Jurkat, Clone E6-1 (cell line): ENCODE results near the gene DHX30.
"Not testable (repeated sequence)": the region's sequence is repeated elsewhere in the genome, so short reads cannot be mapped to it uniquely, and the experiment has no call there.

Experiments used
- DNase-seq: peaks from one replicate; pipeline ENCODE4 v3.0.0-alpha.2; 2011; ENCODE audit warnings: low read depth, low spot score
- H3K4me3 ChIP-seq: 2 replicates; pipeline ENCODE4 v1.5.1; 2011; ENCODE audit warnings: mild to moderate bottlenecking, low read length, control low read depth, moderate library complexity

DHX30 gene

DNA sequence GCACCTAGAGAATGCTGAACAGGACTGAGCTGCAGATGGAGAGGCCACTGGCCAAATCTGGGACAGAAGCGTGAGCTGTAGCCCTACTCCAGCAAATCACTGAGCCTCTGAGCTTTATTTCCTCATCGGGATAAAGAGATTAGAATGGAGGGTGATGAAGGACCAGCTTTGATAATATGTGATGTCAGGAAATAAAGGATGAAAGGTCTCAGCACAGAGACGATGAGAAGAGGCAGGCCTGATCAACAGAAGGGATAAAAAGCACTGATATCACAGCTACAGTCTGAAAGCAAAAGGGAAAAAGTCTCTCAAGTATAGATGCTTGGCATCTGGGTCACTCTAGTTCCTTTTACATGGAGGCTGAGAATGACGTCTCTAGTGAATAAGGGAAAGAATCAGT, 70.0 kb downstream of the DHX30 start:
- no peak overlapping the region for H3K4me3 ChIP-seq
- DNase-seq = no peak

DNA sequence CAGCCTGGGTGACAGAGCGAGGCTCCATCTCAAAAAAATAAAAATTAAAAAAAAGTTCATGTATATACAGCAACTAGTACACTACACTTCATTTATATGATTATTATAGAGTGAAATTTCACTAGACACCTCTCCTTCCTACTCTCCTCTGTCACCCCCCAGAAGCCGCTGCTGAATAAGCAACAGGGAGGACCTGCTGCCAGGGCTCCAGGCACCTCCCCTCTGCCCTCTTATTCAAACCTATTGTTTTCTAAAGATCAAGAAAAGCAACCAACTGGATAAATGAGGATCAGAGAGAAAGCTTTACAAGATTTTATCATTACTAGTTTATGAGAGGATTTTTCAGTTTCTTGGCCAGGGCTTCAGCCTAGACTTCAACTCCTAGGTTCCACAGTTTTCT, 71.5 kb downstream of the DHX30 start:
- no peak for DNase-seq

DNA sequence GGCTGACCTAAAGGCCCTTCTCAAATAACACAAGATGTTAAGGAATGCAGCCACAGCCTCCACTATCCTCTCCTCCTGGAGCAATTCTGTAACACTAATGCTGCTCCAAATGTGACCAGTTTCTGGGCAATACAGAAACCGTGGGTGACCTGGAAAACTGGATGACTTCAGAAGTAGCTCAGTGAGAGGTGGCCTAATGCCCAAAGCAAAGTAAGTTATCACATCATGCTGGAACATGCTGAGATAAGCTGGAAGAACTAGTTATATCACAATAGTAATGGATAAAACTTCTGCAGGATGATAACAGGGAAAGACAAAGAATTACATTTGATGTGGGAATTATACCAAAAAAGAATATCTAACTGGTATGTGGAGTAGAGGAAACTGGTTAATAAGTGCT, 72.0 kb downstream of the DHX30 start:
- no peak for DNase-seq
- H3K4me3 ChIP-seq = no peak overlapping the region

More for the DNA sequence above, 71.5 kb downstream of the DHX30 start:
- H3K4me3 ChIP-seq = no peak overlapping the region

DNA sequence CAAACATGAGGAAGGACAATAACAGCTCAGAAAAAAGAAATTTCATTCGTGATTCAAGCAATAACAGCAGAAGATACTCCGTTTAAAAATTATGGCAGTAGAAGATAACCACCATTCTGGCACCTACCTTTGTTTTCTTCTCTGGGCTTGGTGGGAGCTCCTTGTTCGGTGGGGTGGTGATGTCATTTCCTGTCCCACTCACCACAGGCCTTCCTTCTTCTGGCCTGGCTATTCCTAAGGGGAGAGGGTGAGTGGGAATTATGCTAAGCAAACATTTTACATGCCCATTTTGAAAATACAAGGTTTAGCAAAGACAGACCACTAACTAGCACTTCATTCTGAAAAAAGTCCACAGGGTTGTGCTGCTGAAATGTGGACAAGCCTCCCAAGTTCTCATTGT, 74.4 kb downstream of the DHX30 start:
- no peak overlapping the region for H3K4me3 ChIP-seq
- no peak for DNase-seq

DNA sequence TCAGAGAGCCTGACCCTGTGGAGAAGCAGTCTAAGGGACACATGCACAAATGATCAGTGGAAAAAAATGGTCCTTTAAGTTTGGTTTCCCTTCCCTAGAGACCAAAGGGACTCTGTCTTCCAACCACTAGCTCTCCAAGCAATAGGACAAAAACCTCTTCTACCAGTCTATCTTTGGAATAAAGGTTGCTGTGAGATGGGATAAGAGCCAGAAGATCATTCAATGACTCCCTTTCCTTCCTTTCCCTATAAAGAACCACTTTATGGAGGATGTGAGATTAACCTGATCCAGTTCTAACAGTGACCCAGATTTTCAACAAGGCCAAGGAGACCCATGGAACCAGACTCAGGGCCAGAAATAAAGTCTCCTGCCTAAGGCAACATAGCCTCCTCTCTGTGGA, 74.8 kb downstream of the DHX30 start:
- no peak for DNase-seq
- H3K4me3 ChIP-seq = no peak overlapping the region

DNA sequence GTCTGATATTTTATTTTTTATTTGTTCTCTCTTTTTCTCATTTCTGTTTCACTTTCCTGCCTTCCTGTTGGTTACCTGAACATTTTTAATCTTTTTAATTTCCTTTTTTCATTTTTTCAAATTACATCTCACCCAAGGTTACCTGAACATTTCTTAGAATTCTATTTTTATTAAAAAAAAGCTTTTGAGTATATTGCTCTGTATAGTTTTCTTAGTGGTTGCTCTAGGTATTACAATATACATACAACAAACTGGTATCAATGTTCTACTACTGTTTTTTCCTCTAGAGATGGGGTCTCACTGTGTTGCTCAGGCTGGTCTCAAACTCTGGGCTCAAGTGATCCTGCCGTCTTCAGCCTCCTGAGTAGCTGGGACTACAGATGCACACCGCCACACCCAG, 79.4 kb downstream of the DHX30 start:
- no peak overlapping the region for H3K4me3 ChIP-seq
- DNase-seq = no peak

DNA sequence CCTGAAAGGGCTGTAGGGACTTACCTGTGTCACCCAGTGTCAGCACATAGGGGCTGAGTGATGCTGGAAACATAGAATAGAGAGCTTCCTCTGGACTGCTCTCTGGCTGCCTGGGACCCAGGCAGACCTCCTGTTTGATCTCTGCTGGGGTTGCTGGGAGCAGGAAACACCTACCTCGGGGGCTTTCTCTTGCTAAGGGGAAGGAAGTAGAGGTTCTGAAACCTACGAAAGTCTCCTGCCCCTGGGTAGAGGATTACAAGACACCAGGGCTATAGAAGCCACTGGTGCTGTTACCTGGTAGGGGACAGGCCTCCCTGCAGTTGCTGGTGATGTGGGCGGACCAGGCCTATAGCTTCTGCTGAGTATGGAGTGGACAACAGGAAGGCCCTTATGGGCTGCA, 81.7 kb downstream of the DHX30 start:
- no peak for DNase-seq
- H3K4me3 ChIP-seq = no peak overlapping the region

DNA sequence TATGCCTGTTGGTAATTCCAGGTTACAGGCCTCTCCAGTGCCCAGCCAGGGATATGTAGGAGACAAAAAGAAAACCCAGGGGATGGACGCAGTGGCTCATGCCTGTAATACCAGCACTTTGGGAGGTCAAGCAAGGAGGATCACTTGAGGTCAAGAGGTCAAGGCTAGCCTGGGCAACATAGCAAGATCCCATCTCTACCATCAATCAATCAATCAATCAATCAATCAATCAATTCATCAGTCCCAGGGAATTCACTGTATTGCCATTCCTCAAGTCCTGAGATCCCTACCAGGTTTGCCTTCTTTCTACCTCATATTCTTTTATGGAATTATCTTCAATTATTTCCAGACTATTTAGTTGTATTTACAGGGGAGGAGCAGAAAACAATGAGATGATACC, 82.2 kb downstream of the DHX30 start:
- no peak for DNase-seq
- H3K4me3 ChIP-seq = no peak overlapping the region

DNA sequence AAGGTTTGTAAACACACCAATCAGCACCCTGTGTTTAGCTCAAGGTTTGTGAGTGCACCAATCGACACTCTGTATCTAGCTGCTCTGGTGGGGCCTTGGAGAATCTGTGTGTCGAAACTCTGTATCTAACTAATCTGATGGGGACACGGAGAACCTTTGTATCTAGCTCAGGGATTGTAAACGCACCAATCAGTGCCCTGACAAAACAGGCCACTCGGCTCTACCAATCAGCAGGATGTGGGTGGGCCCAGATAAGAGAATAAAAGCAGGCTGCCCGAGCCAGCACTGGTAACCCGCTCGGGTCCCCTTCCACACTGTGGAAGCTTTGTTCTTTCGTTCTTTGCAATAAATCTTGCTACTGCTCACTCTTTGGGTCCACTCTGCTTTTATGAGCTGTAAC, 85.1 kb downstream of the DHX30 start:
- not testable (repeated sequence) for DNase-seq, H3K4me3 ChIP-seq

DNA sequence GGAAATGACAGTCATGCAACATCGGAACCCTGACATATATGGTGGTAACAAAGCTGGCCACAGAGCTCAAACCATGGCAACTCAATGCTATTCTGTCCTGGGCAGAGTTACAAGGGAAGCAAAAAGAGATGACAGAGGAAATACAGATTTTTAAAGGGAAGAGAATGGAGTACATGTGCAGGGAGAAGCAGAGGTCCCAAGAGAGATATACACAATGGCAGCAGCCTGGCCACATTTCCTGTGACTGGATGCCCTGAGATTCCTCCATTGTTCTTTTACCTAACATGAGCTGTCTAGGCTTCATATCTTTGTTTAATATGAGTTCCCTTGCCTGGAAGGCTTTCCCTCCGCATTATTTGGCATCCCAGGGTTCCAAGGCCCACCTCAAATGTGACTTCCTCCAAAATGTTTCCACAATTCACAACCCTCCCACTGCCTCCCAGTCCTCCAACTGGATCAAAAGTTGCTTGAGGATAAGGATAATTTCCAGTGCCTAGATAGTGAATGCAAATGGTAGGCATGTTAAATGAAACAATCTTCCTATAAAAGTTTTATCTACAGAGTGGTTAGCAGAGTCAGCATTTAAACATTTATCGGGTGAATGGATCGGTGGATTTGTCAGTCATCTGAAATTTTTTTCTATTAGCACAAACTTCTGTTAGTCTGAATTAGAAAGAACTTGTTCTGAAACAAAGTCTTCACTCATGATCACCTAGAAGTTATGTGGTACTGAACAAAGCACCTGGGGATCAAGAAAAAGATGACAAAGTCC, 86.2 kb downstream of the DHX30 start:
- DNase-seq = no peak
- H3K4me3 ChIP-seq = no peak overlapping the region

DNA sequence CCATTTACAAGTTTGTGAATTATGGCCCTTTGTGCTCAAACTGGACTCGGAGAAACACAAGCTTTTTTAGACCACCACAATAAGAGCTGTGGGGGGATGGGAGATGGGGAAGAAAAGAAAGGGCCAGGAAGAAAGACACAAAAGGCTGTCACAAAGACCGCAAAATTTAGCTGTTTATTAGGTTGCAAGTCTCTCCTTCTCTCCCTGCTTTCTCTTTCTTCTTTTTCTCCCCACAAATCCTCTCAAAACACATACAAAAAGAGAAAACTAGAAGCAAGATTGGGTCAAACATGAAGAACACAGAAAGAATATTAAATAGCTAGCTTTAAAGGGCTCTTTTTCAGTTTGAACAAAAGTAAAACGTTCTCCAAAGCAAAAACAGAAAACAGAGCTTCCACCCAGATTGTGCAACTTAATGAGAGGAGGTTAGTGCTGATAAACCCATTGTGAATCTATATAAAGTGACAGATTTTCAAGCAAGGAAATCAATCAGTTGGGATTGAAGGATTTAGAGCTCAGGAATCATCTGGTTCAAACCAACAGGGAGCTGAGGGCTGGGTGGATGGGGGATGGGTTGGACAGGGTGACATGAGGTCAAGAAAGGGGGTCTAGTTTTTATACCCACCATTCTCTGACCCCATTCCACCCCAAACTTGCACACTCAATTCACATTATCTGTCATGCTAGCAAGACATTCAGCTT, 87.3 kb downstream of the DHX30 start:
- H3K4me3 ChIP-seq = no peak overlapping the region

DNA sequence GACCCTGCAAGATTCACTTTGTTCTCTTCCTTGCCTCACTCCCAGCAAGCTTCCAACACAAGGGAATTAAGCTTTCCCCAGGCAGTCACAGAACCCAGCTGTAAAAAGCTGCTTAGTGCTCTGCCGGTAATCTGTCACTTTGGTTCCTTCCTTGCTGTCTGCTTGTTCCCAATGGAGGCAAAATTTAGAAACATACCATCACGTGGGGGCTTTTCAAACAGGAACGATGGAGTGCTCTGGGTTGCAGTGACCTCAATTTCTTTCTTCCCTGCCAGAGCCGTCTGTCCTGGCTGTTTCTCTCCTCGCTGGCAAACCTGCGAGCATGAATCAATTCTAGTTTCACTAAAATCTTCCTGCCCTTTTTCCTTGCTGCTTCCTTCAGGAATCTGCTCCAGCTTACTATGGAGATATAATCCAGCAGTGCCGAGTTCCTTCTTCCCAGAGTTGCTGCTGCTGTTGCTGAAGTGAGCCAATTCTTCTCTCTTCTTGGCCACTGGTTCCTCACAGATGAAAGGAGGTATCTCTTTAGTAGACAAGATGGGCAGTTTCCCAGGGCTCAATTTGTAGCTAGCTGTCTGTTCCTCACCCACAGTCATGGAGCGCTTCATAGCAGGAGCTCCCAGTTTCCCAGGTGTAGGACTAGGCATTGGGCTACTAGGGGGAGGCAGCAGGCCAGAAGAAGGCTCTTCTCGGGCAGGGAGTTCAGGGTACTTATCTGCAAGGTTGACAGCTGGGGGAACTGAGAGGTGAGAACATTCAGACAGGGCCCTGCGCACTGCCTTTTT, 88.1 kb downstream of the DHX30 start:
- H3K4me3 ChIP-seq = no peak overlapping the region
- DNase-seq = no peak

More for the DNA sequence above, 87.3 kb downstream of the DHX30 start:
- no peak for DNase-seq

DNA sequence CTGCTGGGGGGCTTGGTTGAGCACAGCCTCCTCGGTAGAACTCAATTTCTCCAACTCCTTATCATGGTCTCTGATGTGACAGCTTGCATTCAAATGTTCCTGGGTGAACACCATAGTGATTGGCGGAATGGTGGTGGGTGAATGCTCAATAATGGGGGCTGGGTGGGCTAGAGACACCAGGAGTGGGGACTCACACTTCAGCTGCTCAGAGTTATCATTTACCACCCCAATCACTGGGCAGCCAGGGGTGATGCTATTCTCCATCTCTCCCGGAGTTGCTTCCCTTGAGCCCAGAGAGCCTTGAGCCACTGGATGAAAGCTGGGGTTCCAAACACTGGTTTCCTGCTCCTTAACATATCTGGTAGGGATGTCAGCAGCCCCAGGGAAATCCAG, 88.7 kb downstream of the DHX30 start:
- no peak for DNase-seq
- H3K4me3 ChIP-seq = no peak overlapping the region

DNA sequence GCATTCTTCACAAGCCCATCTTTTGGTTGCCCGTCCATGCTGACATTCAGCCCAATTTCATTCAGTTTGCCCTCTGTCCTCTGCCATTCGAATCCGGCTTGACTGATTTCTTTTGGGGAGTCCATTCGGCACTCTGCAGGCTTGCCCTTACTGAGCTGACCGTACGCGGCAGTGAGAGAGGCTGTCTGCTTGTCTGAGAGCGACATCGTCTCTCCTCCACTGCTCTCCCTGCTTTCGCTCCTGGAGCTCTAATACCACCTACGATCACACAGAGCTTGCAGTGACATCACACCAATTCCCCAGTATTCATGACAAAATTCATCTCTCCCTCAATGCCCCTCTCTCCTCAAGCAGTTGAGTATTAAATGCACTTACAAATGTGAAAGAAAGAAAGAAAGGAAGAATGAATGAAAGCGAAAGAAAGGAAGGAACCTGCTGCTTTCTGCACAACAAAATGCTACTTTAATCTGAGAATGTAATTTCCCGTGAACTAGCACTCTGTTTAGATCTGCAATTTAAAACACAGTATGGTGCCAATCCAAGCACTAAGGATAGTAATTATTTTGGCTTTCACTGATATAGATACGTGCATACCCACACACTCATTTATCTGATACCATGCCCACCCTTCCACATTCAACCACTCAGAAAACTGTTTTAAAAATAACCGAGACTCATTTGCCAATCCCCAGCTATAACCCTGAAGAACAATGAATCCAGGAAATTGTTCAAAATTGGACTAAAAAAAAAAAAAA, 89.5 kb downstream of the DHX30 start:
- no peak overlapping the region for H3K4me3 ChIP-seq
- DNase-seq = no peak

DNA sequence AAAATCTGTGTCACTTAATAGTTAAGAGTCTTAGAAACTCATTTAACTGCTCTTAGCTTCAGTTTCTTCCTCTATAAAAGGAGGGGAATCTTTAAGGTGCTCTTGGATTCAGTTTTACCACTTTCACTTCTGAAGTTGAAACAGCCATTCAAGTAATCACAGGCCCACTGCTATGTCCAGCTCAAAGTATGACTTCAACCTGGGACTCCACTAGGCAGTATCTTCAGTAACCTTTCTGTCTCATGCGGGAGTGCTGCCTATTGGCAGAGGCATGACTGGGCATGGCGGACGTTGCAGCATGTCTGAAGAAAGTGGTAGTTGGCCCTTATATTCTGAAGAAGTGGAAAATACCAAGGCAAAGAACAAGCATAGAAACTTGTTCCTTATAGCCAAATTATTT, 92.3 kb downstream of the DHX30 start:
- no peak overlapping the region for H3K4me3 ChIP-seq
- DNase-seq = no peak

DNA sequence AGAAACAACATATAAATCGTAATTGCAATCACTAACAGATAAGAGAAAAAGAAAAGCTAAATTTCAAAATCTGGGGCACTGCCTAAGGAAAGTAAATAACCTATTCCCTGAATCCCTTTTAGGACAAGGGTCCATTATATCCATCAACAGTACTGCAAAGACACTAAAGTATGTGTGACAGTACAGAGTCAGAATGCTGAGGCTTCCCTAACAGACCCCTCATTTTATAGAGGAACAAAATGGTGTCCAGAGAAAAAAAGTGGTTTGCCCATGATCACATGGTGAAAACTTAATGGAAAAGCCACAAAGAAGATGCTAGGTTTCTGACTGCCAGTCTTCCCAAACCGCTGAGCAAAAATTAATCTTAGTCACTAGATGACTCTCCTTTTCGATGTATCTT, 93.8 kb downstream of the DHX30 start:
- no peak overlapping the region for H3K4me3 ChIP-seq
- DNase-seq = no peak

DNA sequence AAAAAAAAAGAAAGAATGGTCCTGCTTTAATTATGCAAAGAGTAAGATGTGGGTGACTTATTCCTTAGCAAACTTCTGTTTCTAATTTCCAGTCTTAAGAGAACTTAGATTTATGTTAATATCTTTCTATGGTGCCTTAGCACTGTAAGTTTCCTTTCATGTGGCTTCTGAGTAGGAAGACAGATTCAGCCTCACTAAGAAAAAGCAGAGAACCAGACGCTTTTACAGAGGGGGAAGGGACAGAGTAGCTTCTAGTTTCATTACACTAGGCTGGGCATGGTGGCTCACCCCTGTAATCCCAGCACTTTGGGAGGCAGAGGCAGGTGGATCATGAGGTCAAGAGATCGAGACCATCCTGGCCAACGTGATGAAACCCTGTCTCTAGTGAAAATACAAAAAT, 95.0 kb downstream of the DHX30 start:
- DNase-seq = peak; percentile 80
- H3K4me3 ChIP-seq = no peak overlapping the region

DNA sequence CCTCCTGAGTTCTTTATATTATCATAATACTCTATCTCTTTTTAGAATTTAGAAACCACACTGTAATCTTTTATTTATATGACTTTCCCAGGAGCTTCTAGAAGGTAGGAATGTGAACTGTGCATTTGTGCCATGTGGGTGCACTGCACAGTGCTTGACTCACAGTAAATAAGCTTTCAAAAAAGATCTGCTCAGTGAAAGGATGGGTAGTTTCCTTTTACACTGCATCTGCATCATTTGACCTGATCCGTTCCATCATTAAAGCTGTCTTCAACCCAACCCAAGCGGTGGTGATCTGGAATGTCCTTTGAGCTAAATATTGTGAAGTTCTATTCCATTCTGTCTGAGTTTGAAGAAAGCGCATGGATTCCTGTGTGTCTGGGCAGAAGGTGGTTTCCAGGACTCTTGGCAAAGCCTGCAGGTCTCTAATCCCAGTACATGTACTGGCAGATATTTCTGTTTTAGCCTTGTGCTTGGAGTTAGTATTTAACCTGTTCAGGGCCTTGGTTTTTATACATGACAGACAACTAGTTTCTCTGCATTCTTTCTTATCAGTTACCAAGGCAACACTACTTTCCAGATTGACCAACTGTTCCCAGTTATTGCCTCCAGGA, 96.7 kb downstream of the DHX30 start:
- no peak for DNase-seq

More for the DNA sequence above, 96.7 kb downstream of the DHX30 start:
- H3K4me3 ChIP-seq = no peak overlapping the region
